Stimulated activated CD4-positive, alpha-beta T cell treated with anti-CD3 and anti-CD28 coated beads, Interleukin-1b, Interleukin-23, amount 100 ng/mL, for 24 hours (primary cell): ENCODE measurements around the gene ACER3.
"Not testable (repeated sequence)": the region's sequence is repeated elsewhere in the genome, so short reads cannot be mapped to it uniquely, and the experiment has no call there.

Experiments used
- DNase-seq, 4 experiments: peaks; one replicate each; pipeline ENCODE4 v3.0.0-alpha.2; 2020; ENCODE audit warnings: low read depth in 4 of 4, low spot score in 1 of 4

The ACER3 gene

DNA sequence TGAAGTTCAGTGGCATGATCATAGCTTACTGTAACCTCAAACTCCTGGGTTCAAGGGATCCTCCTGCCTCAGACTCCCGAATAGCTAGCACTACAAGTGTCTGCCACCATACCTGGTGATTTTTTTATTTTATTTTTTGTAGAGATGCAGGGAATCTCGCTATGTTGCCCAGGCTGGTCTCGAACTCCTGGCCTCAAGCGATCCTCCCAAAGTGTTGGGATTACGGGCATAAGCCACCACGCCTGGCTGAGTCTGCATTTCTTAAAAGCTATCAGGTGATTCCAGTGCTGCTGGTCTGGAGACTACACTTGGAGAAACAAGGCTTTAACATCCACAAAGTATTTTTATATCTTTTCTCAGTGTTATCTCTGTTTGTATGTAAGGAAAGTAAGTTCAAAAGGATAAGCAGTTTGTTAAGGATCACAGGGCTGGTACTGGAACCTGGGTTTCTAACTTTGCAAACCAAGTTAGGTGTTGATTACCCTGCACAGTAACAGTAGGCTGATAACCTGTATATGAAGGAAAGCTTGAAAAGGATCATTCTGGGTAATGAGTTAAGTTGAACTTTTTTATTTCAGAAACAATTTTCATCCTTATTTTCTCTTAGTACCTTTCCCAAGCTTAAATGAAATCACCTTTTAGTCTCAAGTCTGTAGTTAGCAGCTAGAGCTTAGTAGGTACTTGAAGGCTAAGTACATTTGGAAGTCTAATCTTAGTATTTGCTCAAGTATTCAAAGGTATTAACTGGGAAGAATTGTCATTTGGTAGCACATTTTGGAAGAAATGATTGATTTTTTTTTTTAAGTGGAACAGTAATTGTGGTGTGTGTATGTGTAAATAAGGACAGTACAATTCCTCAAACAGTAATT lies 12.5 kb downstream of the ACER3 start:
- DNase-seq = no peak

DNA sequence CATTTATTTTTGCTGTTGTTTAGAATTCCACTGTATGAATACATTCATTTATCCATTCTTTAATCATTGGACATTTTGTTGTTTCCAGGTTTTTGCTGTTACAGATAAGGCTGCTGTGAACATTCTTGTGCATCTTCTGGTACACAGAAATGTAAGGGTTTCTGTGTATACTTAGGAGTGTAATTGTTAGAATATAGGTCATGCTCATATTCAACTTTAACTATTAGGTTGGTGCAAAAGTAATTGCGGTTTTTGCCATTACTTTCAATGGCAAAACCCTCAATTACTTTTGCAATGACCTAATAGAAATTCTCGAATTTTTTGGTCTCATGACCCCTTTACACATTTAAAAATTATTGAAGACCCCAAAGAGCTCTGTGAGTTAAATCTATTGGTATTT lies 17.3 kb downstream of the ACER3 start:
- DNase-seq = no peak

- DNase-seq = no peak
Observed at GRCh38 chr11:76880314-76880713, 19.6 kb downstream of the ACER3 start.

GRCh38 chr11:76880956-76881355 lies 20.2 kb downstream of the ACER3 start:
- DNase-seq = no peak

DNA sequence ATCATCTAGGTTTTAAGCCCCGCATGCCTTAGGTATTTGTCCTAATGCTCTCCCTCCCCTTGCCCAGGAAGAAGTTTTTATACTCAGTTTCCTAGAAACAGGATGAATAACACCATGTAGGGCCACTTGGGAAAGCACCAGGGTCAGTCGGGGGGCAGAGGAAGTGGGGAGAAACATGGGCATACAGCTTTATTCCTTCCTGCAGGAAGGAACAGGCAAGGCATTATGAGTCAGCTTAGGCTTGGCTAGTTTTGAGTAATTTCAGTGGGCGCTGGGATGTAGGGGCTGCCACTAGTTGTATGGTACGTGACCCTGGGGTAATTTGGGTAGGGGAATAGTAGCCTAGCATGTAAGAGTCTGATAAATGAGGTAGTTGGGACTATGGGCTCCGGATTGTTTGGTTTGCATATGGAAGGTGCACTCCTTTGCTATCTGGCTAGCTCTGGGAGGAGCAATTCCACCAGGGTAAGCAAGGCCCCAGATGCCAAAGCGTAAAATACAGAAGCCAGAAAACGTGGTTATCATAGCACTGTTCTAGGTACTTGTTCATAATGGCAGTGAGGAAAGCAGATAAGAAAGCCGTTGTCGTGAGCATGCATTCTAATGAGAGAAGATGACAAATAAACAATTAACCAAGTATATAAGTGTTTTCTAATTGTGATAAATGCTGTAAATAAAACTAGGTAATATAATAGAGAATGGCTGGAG lies 24.8 kb downstream of the ACER3 start:
- DNase-seq = no peak

DNA sequence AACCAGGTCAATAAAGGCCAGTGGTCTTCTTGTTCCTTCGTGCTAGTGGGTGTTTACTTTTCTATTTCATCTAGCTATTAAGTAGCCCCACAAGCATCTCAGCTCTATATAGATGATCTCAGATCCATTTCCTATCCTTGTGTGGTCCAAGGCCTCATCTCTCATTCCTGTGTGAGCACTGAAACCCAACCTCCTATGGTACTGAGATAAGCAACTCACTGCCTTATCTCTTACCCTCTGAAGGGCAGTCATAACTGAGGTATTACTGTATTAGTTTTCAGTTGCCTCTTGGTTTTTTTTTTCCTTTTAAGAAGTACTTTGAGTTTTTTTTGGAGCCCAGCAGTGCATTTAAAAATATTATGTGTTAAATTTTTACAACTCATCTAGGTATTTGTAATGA lies 28.3 kb downstream of the ACER3 start:
- DNase-seq = no peak

GRCh38 chr11:76889411-76889975 lies 28.8 kb downstream of the ACER3 start:
- DNase-seq = no peak

GRCh38 chr11:76890329-76890728 lies 29.6 kb downstream of the ACER3 start:
- DNase-seq = no peak

DNA sequence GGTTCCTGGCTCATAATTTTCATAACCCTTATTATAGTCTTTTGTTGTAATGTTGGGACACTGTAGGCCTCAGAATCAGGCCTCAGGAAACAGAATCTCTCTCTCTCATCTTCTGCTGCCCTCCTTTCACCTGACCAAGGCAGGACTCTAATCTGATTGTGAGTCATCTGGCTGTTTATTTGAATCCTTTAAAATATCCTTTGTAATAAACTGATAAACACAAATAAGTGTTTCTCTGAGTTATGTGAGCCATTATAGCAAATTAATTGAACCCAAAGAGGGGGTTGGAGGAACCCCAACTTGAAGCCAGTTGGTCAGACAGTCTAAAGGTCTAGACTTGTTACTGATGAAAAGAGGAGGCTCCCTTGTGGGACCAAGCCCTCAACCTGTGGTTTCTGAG lies 30.6 kb downstream of the ACER3 start:
- no peak for DNase-seq

GRCh38 chr11:76891793-76892192 lies 31.1 kb downstream of the ACER3 start:
- no peak for DNase-seq

GRCh38 chr11:76892306-76892705 lies 31.6 kb downstream of the ACER3 start:
- no peak for DNase-seq

DNA sequence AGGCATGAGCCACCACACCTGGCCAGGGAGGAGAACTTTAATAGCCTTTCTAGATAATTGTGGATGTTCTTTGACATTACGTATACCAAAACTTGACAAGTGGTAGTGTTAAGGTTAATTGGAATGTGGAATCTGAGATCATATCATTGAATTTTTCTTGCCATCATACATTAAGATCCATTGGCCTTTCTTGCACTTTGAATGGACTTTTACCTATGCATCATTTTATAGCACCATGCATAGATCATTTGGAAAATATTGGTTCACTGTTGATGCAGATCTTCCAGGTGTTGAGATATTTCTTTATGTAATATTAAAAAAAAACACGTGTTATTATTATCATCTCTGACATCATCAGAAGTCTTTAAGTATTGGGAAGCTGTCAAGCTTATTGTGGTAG lies 36.5 kb downstream of the ACER3 start:
- no peak for DNase-seq

DNA sequence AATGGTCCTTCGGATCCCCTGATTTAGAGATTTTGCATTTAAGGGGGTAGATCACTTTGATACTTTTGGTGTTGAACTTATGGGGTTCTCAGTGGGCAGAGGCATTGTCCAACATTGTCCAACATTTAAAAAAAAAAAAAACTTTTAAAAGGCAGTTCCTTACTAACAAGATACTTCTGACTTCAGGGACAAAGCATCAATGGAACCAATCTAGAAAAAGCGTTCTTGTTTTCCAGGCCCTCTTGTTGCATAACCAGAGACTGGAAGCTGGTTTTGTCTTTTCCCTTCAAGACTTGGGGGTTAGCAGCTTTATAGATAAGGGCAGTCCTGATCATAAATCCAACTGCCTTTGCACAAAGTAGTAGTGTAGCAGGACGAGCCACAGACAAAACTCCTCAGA lies 40.4 kb downstream of the ACER3 start:
- no peak for DNase-seq

DNA sequence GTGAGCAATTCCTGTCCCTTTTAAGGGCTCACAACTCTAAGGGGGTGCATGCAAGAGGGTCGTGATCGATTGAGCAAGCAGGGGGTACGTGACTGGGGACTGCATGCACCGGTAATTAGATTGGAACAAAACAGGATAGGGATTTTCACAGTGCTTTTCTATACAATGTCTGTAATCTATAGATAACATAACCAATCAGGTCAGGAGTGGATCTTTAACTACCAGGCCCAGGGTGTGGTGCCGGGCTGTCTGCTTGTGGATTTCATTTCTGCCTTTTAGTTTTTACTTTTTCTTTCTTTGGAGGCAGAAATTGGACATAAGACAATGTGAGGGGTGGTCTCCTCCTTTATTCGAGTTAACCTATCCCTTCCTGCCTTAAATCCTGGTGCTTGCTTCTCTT lies 40.9 kb downstream of the ACER3 start:
- not testable (repeated sequence) for DNase-seq

GRCh38 chr11:76902121-76903014 lies 41.6 kb downstream of the ACER3 start:
- no peak for DNase-seq

DNA sequence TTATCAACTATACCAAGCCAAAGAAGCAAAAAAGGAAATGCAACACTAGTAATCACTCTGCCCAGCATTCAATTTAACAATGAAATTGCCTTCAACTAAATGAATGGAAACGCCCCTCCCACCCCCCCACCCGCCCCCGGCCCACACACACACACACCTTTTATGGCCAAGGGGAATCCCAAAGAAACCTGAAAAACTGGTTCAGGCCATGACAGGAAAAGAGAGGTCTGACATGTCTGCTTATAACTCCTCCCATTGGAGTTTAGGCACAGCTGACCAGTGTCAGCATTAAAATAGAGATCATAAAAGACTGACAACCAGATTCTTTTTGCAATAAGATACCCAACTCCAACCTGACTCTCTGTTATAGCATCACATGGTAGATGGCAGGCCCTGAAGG lies 42.6 kb downstream of the ACER3 start:
- DNase-seq = no peak

DNA sequence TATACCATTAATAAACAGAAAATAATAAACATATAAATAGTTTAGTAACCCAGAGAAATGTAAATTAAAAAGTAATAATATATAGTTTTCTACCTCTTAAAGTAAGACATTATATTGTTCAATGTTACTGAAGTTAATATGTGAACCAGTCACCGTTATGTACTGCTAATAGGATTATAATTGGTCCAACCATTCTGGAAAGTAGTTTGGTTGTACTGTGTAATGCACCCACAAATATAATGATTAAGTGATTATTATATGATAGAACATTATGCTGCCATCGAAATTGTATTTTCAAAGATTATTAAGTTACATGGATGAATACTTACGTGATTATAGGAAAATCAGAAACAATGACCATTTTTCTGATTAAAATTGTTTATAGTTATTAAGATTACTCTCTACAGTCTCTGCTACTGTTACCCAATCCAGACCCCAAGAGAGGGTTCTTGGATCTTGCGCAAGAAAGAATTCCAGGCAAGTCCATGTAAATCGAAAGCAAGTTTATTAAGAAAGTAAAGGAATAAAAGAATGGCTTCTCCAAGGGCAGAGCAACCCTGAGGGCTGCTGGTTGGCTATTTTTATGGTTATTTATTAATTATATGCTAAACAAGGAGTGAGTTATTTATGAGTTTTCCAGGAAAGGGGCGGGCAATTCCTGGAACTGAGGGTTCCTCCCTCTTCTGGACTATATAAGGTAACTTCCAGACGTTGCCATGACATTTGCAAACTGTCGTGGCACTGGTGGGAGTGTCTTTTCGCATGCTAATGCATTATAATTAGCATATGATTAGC lies 50.1 kb downstream of the ACER3 start:
- DNase-seq = no peak

GRCh38 chr11:76911415-76911808 lies 50.7 kb downstream of the ACER3 start:
- no peak for DNase-seq

GRCh38 chr11:76916712-76917111 lies 56.0 kb downstream of the ACER3 start:
- DNase-seq = no peak

DNA sequence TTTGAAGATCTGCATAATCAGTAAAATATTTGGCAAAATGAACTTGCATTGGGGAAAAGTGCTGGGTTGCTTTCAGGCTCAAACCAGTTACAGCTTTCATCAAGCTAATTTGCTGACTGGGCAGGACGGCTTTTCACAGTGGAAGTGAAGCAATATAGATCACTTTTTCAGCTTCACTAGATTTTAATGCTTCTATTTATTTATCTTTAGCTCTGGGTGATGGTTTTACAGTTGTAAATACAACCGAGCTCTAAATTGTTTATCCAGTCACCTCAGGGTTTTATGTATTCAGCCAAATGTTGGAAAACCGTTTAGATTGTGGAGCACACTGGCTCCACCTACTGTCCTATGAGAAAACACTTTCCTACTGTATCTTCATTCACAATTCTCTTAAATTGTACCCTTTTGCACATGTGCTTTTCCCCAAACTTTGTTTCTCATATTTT lies 58.2 kb downstream of the ACER3 start:
- DNase-seq = no peak
